Measurements from ENCODE around the gene ODF2.

- TF ChIP-seq CTCF (IDR thresholded peaks at IDR 0.05), result no peak
- TF ChIP-seq POLR2AphosphoS5 (IDR thresholded peaks at IDR 0.05; ENCODE audit: low read depth, low read length), result no peak
These were observed 94.4 kb downstream of the ODF2 start for GRCh38 chr9:128550226-128550625.

All from Panc1 (cell line).